NOMO-1 treated with DMSO at 0.1 percent for 48 hours (cell line): Measurements from ENCODE around the gene NKAIN4.

Experiments used
- DNase-seq: peaks from one replicate; lab custom pipeline; 2025; ENCODE audit not compliant: unreplicated experiment; lab: John Stamatoyannopoulos, UW

NKAIN4 gene

GRCh38 chr20:63274381-63275228 is 20.3 kb upstream of the NKAIN4 start:
- DNase-seq = no peak

- DNase-seq = no peak
Measured at GRCh38 chr20:63273635-63274380, 19.5 kb upstream of the NKAIN4 start.

- DNase-seq = no peak
Measured at GRCh38 chr20:63273059-63273579, 18.9 kb upstream of the NKAIN4 start.

GRCh38 chr20:63272105-63273058 is 18.1 kb upstream of the NKAIN4 start, which contains the start of gene ARFGAP1:
Gene ARFGAP1 (plus strand): TSS chr20:63272813. CDS start chr20:63275581, 2,768 bp downstream.
- DNase-seq = peak; percentile 84

GRCh38 chr20:63270606-63271325 is 16.5 kb upstream of the NKAIN4 start:
- no peak for DNase-seq

- no peak for DNase-seq
Measured at GRCh38 chr20:63269724-63270123, 15.5 kb upstream of the NKAIN4 start.

DNA sequence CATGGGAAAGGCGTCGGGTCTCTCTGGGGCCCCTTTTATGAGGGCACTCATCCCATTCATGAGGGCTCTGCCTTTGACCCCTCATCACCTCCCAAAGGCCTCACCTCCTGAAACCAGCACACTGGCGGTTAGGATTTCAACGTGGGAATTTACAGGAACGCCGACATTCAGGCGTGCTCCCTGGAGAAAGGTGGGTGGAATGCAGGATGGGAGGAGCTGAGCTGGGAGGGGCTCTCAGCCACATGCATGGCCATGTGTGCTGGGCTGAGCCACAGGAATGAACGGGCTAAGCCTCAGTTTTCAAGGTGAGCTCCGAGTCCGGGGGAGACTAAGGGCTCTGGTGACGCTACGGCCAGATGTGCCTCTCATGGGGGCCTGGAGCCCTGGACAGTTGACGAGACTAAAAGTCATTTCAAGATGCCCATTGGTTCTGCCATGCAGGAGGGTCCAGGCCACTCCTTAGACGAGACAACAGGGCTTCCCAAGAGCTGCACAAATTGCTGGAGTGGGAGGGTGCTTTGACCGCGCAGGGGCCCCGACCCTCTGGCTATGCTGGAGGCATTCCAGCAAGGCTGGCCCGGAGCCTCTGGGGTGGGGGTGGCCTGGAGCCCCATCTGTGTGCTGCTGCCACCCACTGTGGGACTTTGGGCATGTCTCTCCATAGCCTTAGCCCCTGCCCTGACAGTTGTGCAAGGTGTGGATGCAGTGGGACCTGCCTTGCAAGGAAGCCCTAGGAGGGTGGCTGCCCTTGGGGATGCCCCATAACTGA is 14.6 kb upstream of the NKAIN4 start:
- DNase-seq = no peak

DNA sequence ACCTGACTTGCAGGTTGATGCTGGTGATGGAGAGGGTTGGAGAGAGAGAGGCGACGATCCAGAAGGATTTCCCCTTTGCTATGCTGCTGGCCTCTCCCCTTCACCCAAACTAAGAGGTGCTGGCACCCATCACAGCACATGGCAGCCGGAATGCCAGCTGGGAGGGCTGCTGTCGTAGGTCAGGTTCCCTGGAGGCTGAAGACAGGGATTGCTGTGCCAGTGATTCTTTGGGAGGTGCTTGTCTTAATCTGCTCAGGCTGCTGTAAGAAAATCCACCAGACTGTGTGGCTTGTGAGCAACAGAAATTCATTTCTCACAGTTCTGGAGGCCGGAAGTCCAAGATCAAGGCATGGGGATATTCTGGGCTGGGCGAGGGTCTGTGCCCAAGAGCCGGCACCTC is 14.0 kb upstream of the NKAIN4 start:
- no peak for DNase-seq

GRCh38 chr20:63267691-63268090 is 13.4 kb upstream of the NKAIN4 start:
- no peak for DNase-seq

- DNase-seq = no peak
Measured at GRCh38 chr20:63265891-63266515, 11.7 kb upstream of the NKAIN4 start.

DNA sequence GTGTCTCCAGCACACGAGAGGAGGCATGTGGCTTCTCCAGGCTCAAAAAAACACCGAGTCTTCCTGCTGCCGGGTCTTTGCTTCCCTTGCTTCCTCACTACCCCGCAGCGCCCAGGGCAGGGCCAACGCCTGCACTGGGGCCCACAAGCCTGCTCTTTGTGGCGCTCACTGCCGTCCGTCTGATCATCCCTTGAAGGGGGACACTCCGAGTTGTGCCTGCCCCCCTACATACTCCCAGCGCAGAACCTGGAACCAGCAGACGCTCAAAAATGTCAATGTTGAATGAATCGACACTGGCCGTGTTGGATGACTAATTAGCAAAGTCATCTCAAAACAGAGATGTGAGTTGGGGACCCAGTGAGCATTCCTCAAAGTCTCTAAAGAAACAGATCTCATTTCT is 10.3 kb upstream of the NKAIN4 start:
- no peak for DNase-seq

DNA sequence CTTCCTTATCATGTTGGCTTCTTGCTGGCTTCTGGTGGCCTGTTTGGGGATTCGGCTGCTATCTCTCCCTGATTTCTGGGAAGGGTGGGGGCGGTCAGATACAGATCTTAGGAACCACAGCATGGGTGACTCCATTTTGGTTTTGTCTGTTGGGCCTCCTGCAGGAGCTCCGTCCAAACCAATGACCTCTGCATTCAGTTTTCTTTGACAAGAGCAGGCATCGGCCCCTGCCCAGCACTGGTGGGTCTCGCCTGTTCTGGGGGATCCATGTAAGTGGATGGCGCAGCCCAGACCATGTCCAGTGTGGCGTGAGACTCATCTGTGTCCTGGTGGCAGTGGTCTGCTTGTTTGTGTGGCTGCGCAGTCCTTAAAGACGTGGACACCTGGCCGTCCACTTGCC is 9.7 kb upstream of the NKAIN4 start:
- no peak for DNase-seq

GRCh38 chr20:63262836-63263235 is 8.6 kb upstream of the NKAIN4 start:
- no peak for DNase-seq

DNA sequence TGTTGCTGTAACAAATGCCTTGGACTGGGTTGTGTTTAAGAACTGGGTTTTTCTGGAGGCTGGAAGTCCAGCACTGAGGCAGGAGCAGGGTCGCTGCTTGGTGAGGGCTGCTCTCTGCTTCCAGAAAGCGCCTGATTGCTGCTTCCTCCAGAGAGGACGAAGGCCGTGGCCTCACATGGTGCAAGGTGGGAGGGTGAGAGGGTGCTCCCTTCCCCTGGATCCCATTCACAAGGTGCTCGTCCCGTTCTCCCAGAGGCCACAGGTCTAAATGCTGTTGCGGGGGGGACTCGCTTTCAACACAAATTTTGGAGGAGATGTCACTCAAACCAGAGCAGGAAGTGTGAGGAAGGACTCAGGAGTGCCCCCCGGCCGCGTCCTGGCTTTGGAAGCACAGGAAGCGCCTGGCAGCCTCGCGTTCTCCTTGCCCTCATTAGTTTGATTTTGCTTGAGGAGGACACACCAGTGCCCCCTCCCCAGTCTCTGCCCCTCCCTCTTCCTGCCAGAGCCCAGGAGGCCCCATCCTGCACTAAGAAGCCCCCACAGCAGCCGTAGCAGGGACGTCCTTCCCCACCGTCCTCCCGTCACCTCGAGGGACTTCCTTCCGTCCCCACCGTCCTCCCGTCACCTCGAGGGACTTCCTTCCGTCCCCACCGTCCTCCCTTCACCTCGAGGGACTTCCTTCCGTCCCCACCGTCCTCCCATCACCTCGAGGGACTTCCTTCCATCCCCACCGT is 7.7 kb upstream of the NKAIN4 start:
- DNase-seq = no peak

DNA sequence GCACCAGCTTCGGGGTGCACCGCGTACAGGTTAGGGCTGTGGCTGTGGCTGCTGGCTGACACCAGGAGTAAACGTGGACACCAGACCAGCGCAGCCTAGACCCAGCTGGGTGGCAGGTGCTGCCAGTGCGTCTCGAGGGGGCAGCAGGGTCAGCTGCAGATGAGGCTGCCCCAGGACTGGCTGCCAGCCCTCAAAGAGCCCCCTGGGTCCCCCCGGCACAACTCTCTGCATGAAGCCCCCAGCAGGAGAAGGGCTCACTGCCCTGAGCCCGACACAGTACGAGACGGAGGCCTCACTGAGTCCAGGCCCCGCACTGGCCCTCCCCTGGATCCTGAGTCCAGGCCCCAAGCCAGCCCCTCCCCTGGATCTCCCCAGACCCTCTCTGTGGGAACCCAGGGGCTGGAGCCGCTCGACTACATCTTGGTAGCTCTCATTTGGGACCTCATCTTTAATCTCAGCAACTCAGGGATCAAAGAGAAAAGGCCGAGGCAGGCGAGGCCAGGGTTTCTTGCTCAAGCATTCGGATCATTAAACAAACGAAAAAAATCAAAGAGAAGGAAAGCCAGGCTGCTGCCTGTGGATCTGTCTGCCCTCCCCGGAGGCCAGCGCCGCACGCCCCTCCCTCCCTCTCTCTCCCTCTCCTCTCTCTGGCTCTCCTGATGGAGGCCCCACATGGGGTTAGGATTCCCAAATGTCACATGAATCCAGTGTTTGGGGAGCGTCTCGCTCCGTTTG is 7.0 kb upstream of the NKAIN4 start:
- no peak for DNase-seq

GRCh38 chr20:63260521-63260920 is 6.3 kb upstream of the NKAIN4 start:
- no peak for DNase-seq

DNA sequence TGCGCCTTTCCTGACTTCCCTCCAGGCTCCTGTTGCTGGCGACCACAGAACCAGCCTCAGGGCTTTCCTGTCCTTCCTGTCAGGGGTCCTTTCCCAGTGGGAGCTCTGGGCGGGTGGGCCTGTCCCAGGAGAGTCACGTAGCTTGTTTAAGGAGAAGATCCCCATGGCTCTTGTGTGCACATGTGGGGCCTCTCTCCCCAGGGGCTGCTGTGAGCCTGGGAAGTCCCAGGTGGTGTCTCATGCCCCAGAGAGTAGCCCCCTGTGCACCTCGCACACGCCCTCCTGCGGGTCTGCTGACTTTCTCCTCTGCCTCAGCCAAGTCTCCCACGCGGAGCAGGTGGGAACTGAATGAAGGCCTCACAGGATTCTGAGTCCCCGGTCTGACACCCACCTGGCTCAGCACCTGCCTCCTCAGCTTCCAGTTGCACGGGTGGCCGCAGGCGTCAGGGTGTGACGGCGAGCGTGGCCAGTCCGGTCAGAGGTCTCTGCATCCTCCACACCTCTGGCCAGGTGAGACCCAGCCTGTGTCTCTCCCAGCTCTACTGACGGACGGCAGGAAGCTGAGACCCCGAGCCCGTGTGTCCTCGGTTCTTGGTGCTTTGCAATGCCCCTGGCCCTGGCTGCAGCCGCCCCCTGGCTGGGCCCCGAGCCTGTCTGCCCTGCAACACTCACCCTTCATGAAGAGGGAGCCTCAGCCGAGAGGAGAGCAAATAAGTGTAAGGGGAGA is 5.6 kb upstream of the NKAIN4 start:
- DNase-seq = no peak
